H9 (cell line): ENCODE measurements around the gene ZNF628. TPM values are rescaled to one million over a fixed set of nuclear protein-coding genes. Genes with fewer than 3 reads are reported as not detected.

ENCODE experiments used
- DNase-seq: peaks from one replicate; pipeline ENCODE4 v3.0.0-alpha.2; 2017
- H2AFZ ChIP-seq: one replicate; pipeline ENCODE4 v1.6.1; 2013; ENCODE audit warnings: mild to moderate bottlenecking, low read length, control low read depth, moderate library complexity
- H2AK5ac ChIP-seq: 2 replicates; pipeline ENCODE4 v1.6.1; 2013; ENCODE audit warnings: low read length, control low read depth, mixed read lengths; ENCODE audit not compliant: insufficient read length
- H2BK120ac ChIP-seq: one replicate; pipeline ENCODE4 v1.6.1; 2013; ENCODE audit warnings: low read depth, mild to moderate bottlenecking, low read length, control low read depth, inconsistent platforms; ENCODE audit not compliant: poor library complexity, severe bottlenecking
- H2BK12ac ChIP-seq: 2 replicates; pipeline ENCODE4 v1.6.1; 2013; ENCODE audit warnings: low read length, control low read depth, mixed read lengths, low read depth; ENCODE audit not compliant: insufficient read length
- H2BK15ac ChIP-seq: 2 replicates; pipeline ENCODE4 v1.6.1; 2013; ENCODE audit warnings: low read depth, low read length, control low read depth
- H2BK20ac ChIP-seq: one replicate; pipeline ENCODE4 v1.6.1; 2013; ENCODE audit warnings: low read depth, mild to moderate bottlenecking, low read length, control low read depth, inconsistent platforms; ENCODE audit not compliant: poor library complexity, severe bottlenecking
- H2BK5ac ChIP-seq: 2 replicates; pipeline ENCODE4 v1.6.1; 2013; ENCODE audit warnings: low read length, control low read depth, mixed read lengths; ENCODE audit not compliant: insufficient read length
- H3K14ac ChIP-seq: 2 replicates; pipeline ENCODE4 v1.6.1; 2013; ENCODE audit warnings: low read length, control low read depth; ENCODE audit not compliant: insufficient read depth
- H3K18ac ChIP-seq: 2 replicates; pipeline ENCODE4 v1.6.1; 2013; ENCODE audit warnings: low read depth, mild to moderate bottlenecking, mixed read lengths, low read length, control low read depth; ENCODE audit not compliant: insufficient read length
- H3K23ac ChIP-seq: 2 replicates; pipeline ENCODE4 v1.6.1; 2013; ENCODE audit warnings: low read length, control low read depth, mixed read lengths, low read depth; ENCODE audit not compliant: insufficient read length
- H3K23me2 ChIP-seq: 2 replicates; pipeline ENCODE4 v1.6.1; 2013; ENCODE audit warnings: low read depth, mild to moderate bottlenecking, mixed read lengths, low read length, control low read depth; ENCODE audit not compliant: insufficient read length, poor library complexity, severe bottlenecking
- H3K27ac ChIP-seq: 2 replicates; pipeline ENCODE4 v1.5.1; 2013; ENCODE audit warnings: low read length, control low read depth, mixed read lengths, low read depth; ENCODE audit not compliant: insufficient read length
- H3K27me3 ChIP-seq: 2 replicates; pipeline ENCODE4 v1.6.1; 2013; ENCODE audit warnings: low read length, control low read depth, inconsistent platforms; ENCODE audit not compliant: insufficient read depth
- H3K4ac ChIP-seq: 2 replicates; pipeline ENCODE4 v1.6.1; 2013; ENCODE audit warnings: low read depth, mild to moderate bottlenecking, control low read depth, inconsistent platforms, low read length, moderate library complexity
- H3K4me1 ChIP-seq: 2 replicates; pipeline ENCODE4 v1.6.1; 2013; ENCODE audit warnings: low read length, control low read depth, inconsistent platforms; ENCODE audit not compliant: insufficient read depth
- H3K4me2 ChIP-seq: 2 replicates; pipeline ENCODE4 v1.6.1; 2013; ENCODE audit warnings: low read length, control low read depth, mixed read lengths; ENCODE audit not compliant: insufficient read length, insufficient read depth
- H3K56ac ChIP-seq: 2 replicates; pipeline ENCODE4 v1.6.1; 2013; ENCODE audit warnings: low read depth, mild to moderate bottlenecking, mixed read lengths, low read length, control low read depth; ENCODE audit not compliant: insufficient read length
- H3K79me1 ChIP-seq: 2 replicates; pipeline ENCODE4 v1.6.1; 2013; ENCODE audit warnings: low read depth, mild to moderate bottlenecking, moderate library complexity, low read length, control low read depth, inconsistent platforms; ENCODE audit not compliant: insufficient read depth, poor library complexity, severe bottlenecking
- H3K79me2 ChIP-seq: 2 replicates; pipeline ENCODE4 v1.6.1; 2013; ENCODE audit warnings: low read length, control low read depth, inconsistent platforms; ENCODE audit not compliant: insufficient read depth
- H3K9ac ChIP-seq: 2 replicates; pipeline ENCODE4 v1.6.1; 2013; ENCODE audit warnings: low read length, control low read depth, mixed read lengths; ENCODE audit not compliant: insufficient read length; ENCODE audit errors: extremely low read depth
- H3K9me3 ChIP-seq: one replicate; pipeline ENCODE4 v1.6.1; 2013; ENCODE audit warnings: low read depth, low read length, inconsistent platforms; ENCODE audit not compliant: control insufficient read depth
- H3T11ph ChIP-seq: one replicate; pipeline ENCODE4 v1.6.1; 2013; ENCODE audit warnings: mild to moderate bottlenecking, low read length, control low read depth, inconsistent platforms
- H4K20me1 ChIP-seq: one replicate; pipeline ENCODE4 v1.6.1; 2013; ENCODE audit not compliant: control insufficient read depth, insufficient read length, insufficient read depth
- H4K5ac ChIP-seq: 2 replicates; pipeline ENCODE4 v1.6.1; 2013; ENCODE audit warnings: low read depth, mild to moderate bottlenecking, mixed read lengths, low read length, control low read depth; ENCODE audit not compliant: insufficient read length
- H4K8ac ChIP-seq: replicated peaks from 2 replicates; pipeline ENCODE4 v1.6.1; 2013; ENCODE audit warnings: low read length, control low read depth, mixed read lengths, low read depth; ENCODE audit not compliant: insufficient read length
- H4K91ac ChIP-seq: 2 replicates; pipeline ENCODE4 v1.6.1; 2013; ENCODE audit warnings: low read depth, mild to moderate bottlenecking, moderate library complexity, mixed read lengths, low read length, control low read depth; ENCODE audit not compliant: insufficient read length
- H3K27ac Mint-ChIP-seq, 3 experiments: 2 replicates in 2 of 3; 3 replicates in 1 of 3; pipeline ENCODE4 v1.8.0; 2020 to 2021; ENCODE audit warnings: mixed read lengths in 3 of 3, mild to moderate bottlenecking in 1 of 3, moderate library complexity in 1 of 3
- H3K27me3 Mint-ChIP-seq: 2 replicates; pipeline ENCODE4 v1.8.0; 2021; ENCODE audit warnings: low read depth, mild to moderate bottlenecking, moderate library complexity, mixed read lengths
- H3K36me3 Mint-ChIP-seq, 3 experiments: 2 replicates in 2 of 3; 3 replicates in 1 of 3; pipeline ENCODE4 v1.8.0; 2020 to 2021; ENCODE audit warnings: low read depth in 3 of 3, mixed read lengths in 3 of 3; ENCODE audit not compliant: insufficient read depth in 1 of 3
- H3K4me1 Mint-ChIP-seq, 2 experiments: 2 replicates each; pipeline ENCODE4 v1.8.0; 2020; ENCODE audit warnings: mixed read lengths in 2 of 2
- H3K4me3 Mint-ChIP-seq, 2 experiments: 2 replicates in 1 of 2; 3 replicates in 1 of 2; pipeline ENCODE4 v1.8.0; 2020 to 2021; ENCODE audit warnings: mild to moderate bottlenecking in 2 of 2, mixed read lengths in 2 of 2, moderate library complexity in 1 of 2
- H3K9me3 Mint-ChIP-seq, 2 experiments: 2 replicates in 1 of 2; 3 replicates in 1 of 2; pipeline ENCODE4 v1.8.0; 2020; ENCODE audit warnings: mild to moderate bottlenecking in 2 of 2, mixed read lengths in 2 of 2, moderate library complexity in 1 of 2
- WGBS: extraction: QIAGEN DNeasy Blood & Tissue Kit; methylation state at CpG from one replicate; pipeline ENCODE4 v1.1.7; 2013; ENCODE audit warnings: missing lambda C conversion rate, low lambda C conversion rate, mixed read lengths; ENCODE audit not compliant: insufficient read length; ENCODE audit errors: extremely low coverage; 5-methylcytosine and 5-hydroxymethylcytosine counted together
- total RNA-seq: library from RNA; stranded (reverse); gene quantifications from 2 replicates; pipeline ENCODE4 v1.2.1, GENCODE V29; 2021
- TF ChIP-seq, protein P1 (sequence below): fragments of 200-600 bp; sonication (generic); conservative IDR thresholded peaks from 3 replicates; pipeline ENCODE4 v1.8.0; 2021; ENCODE audit warnings: antibody characterized with exemption, mild to moderate bottlenecking

Gene ZNF628
- total RNA-seq, 1 experiment from 2014 or later: 16.6 TPM

GRCh38 chr19:55456347-55456746, 20.1 kb upstream of the ZNF628 start:
- WGBS: no CpG with 5 or more reads among the region's 14 CpGs
- H3K9ac ChIP-seq: no peak overlapping the region

More at GRCh38 chr19:55456347-55456746, 20.1 kb upstream of the ZNF628 start:
- no peak overlapping the region for H4K91ac ChIP-seq
- no peaks in the 10 kb centered on the region for H3K9me3 ChIP-seq
- no peak overlapping the region for H2AFZ ChIP-seq
- H3K4me2 ChIP-seq: no peak overlapping the region
- no peak overlapping the region for H3K27ac ChIP-seq
- H2BK5ac ChIP-seq: no peak overlapping the region
- 0 out of 2 replicates have a peak, but pooled peaks cover 4% of the 10 kb centered on the region for H3K79me2 ChIP-seq
- no peak overlapping the region for H4K5ac ChIP-seq
- H3K4me1 ChIP-seq: 0 out of 2 replicates have a peak, but pooled peaks cover 5% of the 10 kb centered on the region
- H3T11ph ChIP-seq: no peak overlapping the region
- TF ChIP-seq, protein P1, sequence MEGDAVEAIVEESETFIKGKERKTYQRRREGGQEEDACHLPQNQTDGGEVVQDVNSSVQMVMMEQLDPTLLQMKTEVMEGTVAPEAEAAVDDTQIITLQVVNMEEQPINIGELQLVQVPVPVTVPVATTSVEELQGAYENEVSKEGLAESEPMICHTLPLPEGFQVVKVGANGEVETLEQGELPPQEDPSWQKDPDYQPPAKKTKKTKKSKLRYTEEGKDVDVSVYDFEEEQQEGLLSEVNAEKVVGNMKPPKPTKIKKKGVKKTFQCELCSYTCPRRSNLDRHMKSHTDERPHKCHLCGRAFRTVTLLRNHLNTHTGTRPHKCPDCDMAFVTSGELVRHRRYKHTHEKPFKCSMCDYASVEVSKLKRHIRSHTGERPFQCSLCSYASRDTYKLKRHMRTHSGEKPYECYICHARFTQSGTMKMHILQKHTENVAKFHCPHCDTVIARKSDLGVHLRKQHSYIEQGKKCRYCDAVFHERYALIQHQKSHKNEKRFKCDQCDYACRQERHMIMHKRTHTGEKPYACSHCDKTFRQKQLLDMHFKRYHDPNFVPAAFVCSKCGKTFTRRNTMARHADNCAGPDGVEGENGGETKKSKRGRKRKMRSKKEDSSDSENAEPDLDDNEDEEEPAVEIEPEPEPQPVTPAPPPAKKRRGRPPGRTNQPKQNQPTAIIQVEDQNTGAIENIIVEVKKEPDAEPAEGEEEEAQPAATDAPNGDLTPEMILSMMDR: no peak
- H4K8ac ChIP-seq: no peak overlapping the region
- H3K23me2 ChIP-seq: peaks cover 9% of the 10 kb centered on the region
- no peak overlapping the region for H3K4ac ChIP-seq
- H2AK5ac ChIP-seq: no peak overlapping the region
- no peak overlapping the region for H3K18ac ChIP-seq
- no peaks in the 10 kb centered on the region for H4K20me1 ChIP-seq
- peaks cover 17% of the 10 kb centered on the region for H3K27me3 Mint-ChIP-seq
- H3K36me3 Mint-ChIP-seq: peaks cover 16 to 18% (median 18%) of the 10 kb centered on the region in 3 experiments; a peak in 6 of 7 replicates
- H3K14ac ChIP-seq: no peak overlapping the region
- H2BK20ac ChIP-seq: no peak overlapping the region
- H3K79me1 ChIP-seq: no peaks in the 10 kb centered on the region
- H3K27me3 ChIP-seq: peaks cover 2% of the 10 kb centered on the region; the same call in 1 of the 2 replicates
- H3K4me3 Mint-ChIP-seq: no peak overlapping the region
- H3K9me3 Mint-ChIP-seq: no peaks in the 10 kb centered on the region; a peak in 1 of 5 replicates
- no peak overlapping the region for H2BK120ac ChIP-seq
- H3K56ac ChIP-seq: no peak overlapping the region
- DNase-seq: no peak
- H3K27ac Mint-ChIP-seq: no peak overlapping the region; a peak in 1 of 7 replicates
- no peak overlapping the region for H3K23ac ChIP-seq
- peaks cover 15 to 34% of the 10 kb centered on the region in 2 experiments for H3K4me1 Mint-ChIP-seq
- H2BK12ac ChIP-seq: no peak overlapping the region
- no peak overlapping the region for H2BK15ac ChIP-seq
